GM18505 (cell line): ENCODE results near the gene FAM50A.
"Not testable (repeated sequence)": the region's sequence is repeated elsewhere in the genome, so short reads cannot be mapped to it uniquely, and the experiment has no call there.

ENCODE experiments used
- ATAC-seq: cut with Tn5 transposase; IDR thresholded peaks from one replicate; pipeline ENCODE4 v1.9.1; 2021; ENCODE audit not compliant: unreplicated experiment
- POLR2A ChIP-seq: IDR thresholded peaks from 4 replicates; pipeline ENCODE4 v1.6.1; 2011; ENCODE audit warnings: borderline replicate concordance; ENCODE audit not compliant: insufficient read depth, insufficient read length; ENCODE audit errors: extremely low read depth

The FAM50A gene

DNA sequence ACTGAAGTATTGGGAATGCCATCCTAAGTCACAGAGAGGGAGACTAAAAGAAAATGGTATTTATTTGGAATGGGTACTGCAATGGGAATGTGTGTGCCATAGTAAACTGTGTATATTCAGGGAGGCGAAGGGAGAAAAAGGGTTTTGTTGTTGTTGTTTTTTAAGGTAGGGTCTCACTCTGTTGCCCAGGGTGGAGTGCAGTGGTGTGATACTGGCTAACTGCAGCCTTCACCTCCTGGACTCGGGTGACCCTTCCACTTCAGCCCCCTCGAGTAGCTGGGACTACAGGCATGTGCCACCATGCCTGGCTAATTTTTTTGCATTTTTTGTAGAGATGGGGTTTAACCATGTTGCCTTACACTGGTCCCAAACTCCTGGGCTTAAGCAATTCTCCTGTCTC lies 50.8 kb downstream of the FAM50A start:
- TF ChIP-seq POLR2A: no peak
- ATAC-seq: no peak

- TF ChIP-seq POLR2A: no peak
- no peak for ATAC-seq
Measured at GRCh38 chrX:154495472-154495922, 51.6 kb downstream of the FAM50A start.

DNA sequence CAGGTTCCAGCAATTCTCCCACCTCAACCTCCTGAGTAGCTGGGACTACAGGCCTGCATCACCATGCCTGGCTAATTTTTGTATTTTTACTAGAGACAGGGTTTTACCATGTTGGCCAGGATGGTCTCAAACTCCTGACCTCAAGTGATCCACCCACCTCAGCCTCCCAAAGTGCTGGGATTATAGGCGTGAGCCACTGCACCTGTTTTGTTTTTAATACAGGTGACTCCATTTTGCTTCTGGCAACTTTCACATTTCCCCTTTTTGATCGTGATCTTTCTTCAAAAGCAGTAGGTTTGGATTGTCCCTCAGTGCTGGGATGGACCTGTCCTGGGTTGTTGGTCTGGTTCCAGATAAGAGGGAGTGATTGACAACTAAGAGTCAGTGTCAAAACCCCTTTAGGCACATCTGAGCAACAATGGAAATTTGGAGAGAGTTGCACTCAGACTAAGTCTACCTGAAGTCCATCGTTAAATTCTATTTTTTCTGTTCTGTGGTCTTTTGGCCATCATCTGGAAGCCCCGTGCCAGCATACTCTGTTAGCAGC lies 52.7 kb downstream of the FAM50A start:
- not testable (repeated sequence) for ATAC-seq
